Peyer's patch (tissue), 4 donors: ENCODE data around the gene CYP4V2. TPM values are rescaled to one million over a fixed set of nuclear protein-coding genes. Genes with fewer than 3 reads are reported as not detected.
A peak's percentile ranks its signal among the peaks of the same experiment; 100 is the strongest.

Source experiments
- DNase-seq, 3 donors: peaks; one replicate each; pipeline ENCODE4 v3.0.0-alpha.2; 2017 to 2019
- H3K27ac ChIP-seq, 4 donors: fragments of 200-600 bp; sonication (generic); one replicate each; pipeline ENCODE4 v1.5.1; 2016 to 2019
- H3K27me3 ChIP-seq, 2 donors: fragments of 200-600 bp; sonication (generic); one replicate each; pipeline ENCODE4 v1.5.1; 2019
- H3K36me3 ChIP-seq, 3 donors: fragments of 200-600 bp; sonication (generic); one replicate each; pipeline ENCODE4 v1.5.1; 2016 to 2019
- H3K4me1 ChIP-seq, 4 donors: fragments of 200-600 bp; sonication (generic); one replicate each; pipeline ENCODE4 v1.5.1; 2016 to 2019
- H3K4me3 ChIP-seq, 4 donors: fragments of 200-600 bp; sonication (generic); 1 replicate in 3 of 4; 2 replicates in 1 of 4; pipeline ENCODE4 v1.5.1; 2016 to 2019; ENCODE audit warnings: mild to moderate bottlenecking in 1 of 4
- H3K9me3 ChIP-seq, 4 donors: fragments of 200-600 bp; sonication (generic); one replicate each; pipeline ENCODE4 v1.5.1; 2016 to 2019; ENCODE audit warnings: mild to moderate bottlenecking in 1 of 4
- CTCF ChIP-seq, 6 experiments: fragments of 450-650 bp in 4 of 6; fragments of 200-600 bp in 2 of 6; sonication (generic) in 1 of 6; IDR thresholded peaks; one replicate each; pipeline ENCODE4 v1.5.1; 2017 to 2019; ENCODE audit warnings: antibody characterized with exemption in 6 of 6, mild to moderate bottlenecking in 3 of 6, moderate library complexity in 1 of 6
- POLR2A ChIP-seq, 2 donors: fragments of 450-650 bp; IDR thresholded peaks; one replicate each; pipeline ENCODE4 v1.5.1; 2017; ENCODE audit warnings: antibody characterized with exemption in 2 of 2, mild to moderate bottlenecking in 2 of 2, moderate library complexity in 2 of 2
- total RNA-seq, 4 donors: library from RNA; depleted of rRNA; stranded (reverse); fragments of >200 nt; gene quantifications; one replicate each; pipeline ENCODE4 v1.1.0, GENCODE V29; 2016

Gene CYP4V2
- total RNA-seq, 4 donors from 2014 or later, result 37.1 to 119 (median 94.7) TPM

DNA sequence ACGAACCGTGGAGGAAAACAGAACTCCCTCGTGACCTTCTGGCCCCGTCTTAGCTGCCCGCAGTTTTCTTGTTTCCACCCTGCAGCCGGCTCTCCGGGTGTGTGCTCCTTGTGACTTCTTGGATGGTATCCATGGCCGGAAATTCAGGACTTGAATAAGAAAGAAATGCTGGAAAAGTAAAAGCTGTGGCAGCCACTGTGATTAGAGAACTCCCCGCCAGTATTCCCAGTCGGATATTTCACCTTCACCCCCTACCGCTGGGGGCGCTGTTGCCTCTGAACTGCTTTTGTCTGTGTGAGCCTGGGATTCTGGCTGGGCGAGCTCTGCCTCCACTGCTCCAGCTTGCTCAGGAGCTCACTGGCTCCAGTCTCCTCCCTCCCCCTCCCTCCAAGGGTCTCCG lies 41.5 kb upstream of the CYP4V2 start:
- Histone ChIP-seq H3K4me3 (no peak overlapping the region), H3K27me3 (no peaks in the 10 kb centered on the region), H3K36me3 (no peaks in the 10 kb centered on the region), H3K9me3 (no peaks in the 10 kb centered on the region), H3K27ac (no peak overlapping the region), H3K4me1 (peaks cover 0 to 6% (median 0%) of the 10 kb centered on the region in 4 donors)
- TF ChIP-seq POLR2A (IDR thresholded peaks at IDR 0.05) (no peak), CTCF (IDR thresholded peaks at IDR 0.05) (peak in 2 of 6 experiments; percentile 32 to 42)
- peak in 1 of 3 donors; percentile 70 for DNase-seq

- no peak for DNase-seq
- H3K27me3 ChIP-seq, result no peaks in the 10 kb centered on the region
- H3K36me3 ChIP-seq, result peaks cover 0 to under 1% (median 0%) of the 10 kb centered on the region in 3 donors
- H3K27ac ChIP-seq, result no peak overlapping the region
- H3K9me3 ChIP-seq, result no peaks in the 10 kb centered on the region
- no peak overlapping the region for H3K4me3 ChIP-seq
- no peaks in the 10 kb centered on the region for H3K4me1 ChIP-seq
- TF ChIP-seq CTCF (IDR thresholded peaks at IDR 0.05), result no peak
- TF ChIP-seq POLR2A (IDR thresholded peaks at IDR 0.05), result no peak
Observed at GRCh38 chr4:186150926-186151325, 40.4 kb upstream of the CYP4V2 start.

DNA sequence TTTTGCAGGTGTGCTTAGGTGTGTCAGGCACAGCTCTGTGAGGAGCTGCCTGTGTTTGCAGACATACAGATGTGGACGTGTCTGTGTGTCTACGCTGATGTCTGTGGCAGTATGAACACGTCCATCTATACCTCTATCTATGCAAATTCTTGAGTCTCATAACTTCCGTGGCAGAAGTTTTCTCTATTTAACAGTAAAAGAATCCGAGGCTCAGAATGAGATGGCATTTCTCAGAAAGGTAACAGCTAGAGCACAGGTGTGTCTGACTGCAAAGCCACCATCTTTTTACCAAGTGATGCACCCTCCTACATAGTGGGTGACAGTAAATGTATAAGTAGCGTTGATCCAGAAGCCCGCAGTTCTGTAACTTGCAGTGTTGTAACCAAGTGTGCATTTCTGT lies 39.9 kb upstream of the CYP4V2 start:
- no peak overlapping the region for H3K27ac ChIP-seq
- DNase-seq, result no peak
- TF ChIP-seq POLR2A (IDR thresholded peaks at IDR 0.05) (no peak), CTCF (IDR thresholded peaks at IDR 0.05) (no peak)

DNA sequence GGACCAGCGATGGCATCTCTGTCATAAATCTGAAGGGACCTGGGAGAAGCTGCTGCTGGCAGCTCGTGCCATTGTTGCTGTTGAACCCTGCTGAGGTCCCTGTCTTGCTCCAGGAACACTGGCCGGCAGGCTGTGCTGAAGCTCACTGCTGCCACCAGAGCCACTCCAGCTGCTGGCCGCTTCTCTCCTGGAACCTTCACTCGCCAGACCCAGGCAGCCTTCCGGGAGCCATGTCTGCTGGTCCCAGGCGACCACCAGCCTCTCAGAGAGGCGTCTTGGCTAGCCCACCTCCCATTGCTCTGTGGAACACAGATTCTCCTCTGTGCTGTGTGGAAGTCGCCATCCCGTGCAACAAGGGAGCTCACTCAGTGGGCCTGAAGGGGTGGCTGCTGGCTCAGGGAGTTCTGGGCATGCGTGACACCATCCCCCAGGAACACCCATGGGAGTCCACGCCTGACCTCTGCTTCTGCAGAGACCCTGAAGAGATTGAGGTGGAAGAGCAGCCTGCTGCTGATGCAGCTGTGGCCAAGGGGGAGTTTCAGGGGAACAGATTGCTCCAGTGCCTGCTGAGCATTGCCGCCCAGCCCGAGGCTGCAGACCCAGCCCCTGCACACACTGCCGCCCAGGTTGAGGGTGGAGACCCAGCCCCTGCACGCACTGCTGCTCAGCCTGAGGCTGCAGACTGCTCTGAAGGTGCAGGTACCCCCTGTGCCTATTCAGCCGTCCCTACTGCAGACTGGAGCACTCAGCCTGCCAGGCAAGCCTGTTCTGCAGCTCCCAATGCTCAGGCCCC lies 33.1 kb upstream of the CYP4V2 start:
- H3K4me1 ChIP-seq, result no peaks in the 10 kb centered on the region
- no peaks in the 10 kb centered on the region for H3K9me3 ChIP-seq
- no peaks in the 10 kb centered on the region for H3K27me3 ChIP-seq
- H3K4me3 ChIP-seq, result no peak overlapping the region
- H3K36me3 ChIP-seq, result peaks cover 0 to 24% (median 0%) of the 10 kb centered on the region in 3 donors
- DNase-seq, result no peak
- H3K27ac ChIP-seq, result no peak overlapping the region
- no peak for TF ChIP-seq CTCF (IDR thresholded peaks at IDR 0.05)
- no peak for TF ChIP-seq POLR2A (IDR thresholded peaks at IDR 0.05)

More for the DNA sequence above, 39.9 kb upstream of the CYP4V2 start:
- Histone ChIP-seq H3K36me3 (peaks cover 0 to 6% (median 0%) of the 10 kb centered on the region in 3 donors), H3K9me3 (no peaks in the 10 kb centered on the region), H3K4me3 (no peak overlapping the region), H3K4me1 (no peaks in the 10 kb centered on the region), H3K27me3 (no peaks in the 10 kb centered on the region)

DNA sequence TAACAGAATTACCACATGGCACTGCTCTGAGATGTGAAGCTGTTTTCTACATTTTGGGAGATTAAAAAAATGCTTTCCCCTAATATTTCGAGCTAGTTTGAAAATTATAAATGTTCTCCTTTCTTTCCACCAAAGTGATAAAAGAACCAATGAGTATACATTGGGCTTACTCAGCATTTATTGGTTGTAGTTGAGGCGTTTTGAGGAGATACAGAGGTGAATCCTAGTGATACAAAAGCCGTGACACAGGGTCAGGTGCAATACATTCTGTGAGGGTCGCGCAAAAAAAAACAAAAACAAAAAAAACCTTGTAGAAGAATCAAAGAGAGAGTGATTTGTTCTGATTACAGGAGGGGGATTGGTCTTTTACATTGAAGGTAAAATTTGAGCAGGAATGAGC lies 32.4 kb upstream of the CYP4V2 start:
- H3K36me3 ChIP-seq, result peaks cover 0 to 24% (median 0%) of the 10 kb centered on the region in 3 donors

More for the DNA sequence above, 32.4 kb upstream of the CYP4V2 start:
- H3K4me3 ChIP-seq, result no peak overlapping the region
- H3K27me3 ChIP-seq, result no peaks in the 10 kb centered on the region
- no peak overlapping the region for H3K27ac ChIP-seq
- no peak for DNase-seq
- no peaks in the 10 kb centered on the region for H3K9me3 ChIP-seq
- no peak for TF ChIP-seq CTCF (IDR thresholded peaks at IDR 0.05)
- no peak for TF ChIP-seq POLR2A (IDR thresholded peaks at IDR 0.05)
- no peaks in the 10 kb centered on the region for H3K4me1 ChIP-seq
